Measurements from ENCODE around the gene CBX3. TPM values are rescaled to one million over a fixed set of nuclear protein-coding genes. Genes with fewer than 3 reads are reported as not detected.

The CBX3 gene
- total RNA-seq, 4 donors from 2014 or later = 53.9 to 112 (median 68.6) TPM

- TF ChIP-seq CTCF (IDR thresholded peaks at IDR 0.05) (no peak), POLR2A (IDR thresholded peaks at IDR 0.05) (no peak)
- H3K4me1 ChIP-seq = peaks cover 0 to 33% (median 10%) of the 10 kb centered on the region in 4 donors
- H3K4me3 ChIP-seq = peak overlapping the region; percentile 85 to 100 (median 95)
- no peaks in the 10 kb centered on the region for H3K9me3 ChIP-seq
- no peaks in the 10 kb centered on the region for H3K27me3 ChIP-seq
- H3K36me3 ChIP-seq = peaks cover 0 to 21% (median 0%) of the 10 kb centered on the region in 3 donors
- DNase-seq = no peak
- peak overlapping the region; percentile 99 to 100 (median 100) for H3K27ac ChIP-seq
These were observed 1.5 kb downstream of the CBX3 start for GRCh38 chr7:26203016-26203415.

- H3K4me1 ChIP-seq = peaks cover 0 to 33% (median 8%) of the 10 kb centered on the region in 4 donors
- H3K27ac ChIP-seq = no peak overlapping the region
- no peak for TF ChIP-seq CTCF (IDR thresholded peaks at IDR 0.05)
- no peak for TF ChIP-seq POLR2A (IDR thresholded peaks at IDR 0.05)
- H3K4me3 ChIP-seq = no peak overlapping the region
- H3K9me3 ChIP-seq = no peaks in the 10 kb centered on the region
- no peak for DNase-seq
- H3K27me3 ChIP-seq = no peaks in the 10 kb centered on the region
- H3K36me3 ChIP-seq = peaks cover 0 to 69% (median 0%) of the 10 kb centered on the region in 3 donors
These were observed 6.5 kb downstream of the CBX3 start for GRCh38 chr7:26208040-26208439.

GRCh38 chr7:26212921-26213718 lies 11.6 kb downstream of the CBX3 start:
- Histone ChIP-seq H3K27ac (no peak overlapping the region), H3K27me3 (no peaks in the 10 kb centered on the region), H3K4me3 (no peak overlapping the region), H3K9me3 (no peaks in the 10 kb centered on the region), H3K4me1 (peaks cover 0 to 4% (median 0%) of the 10 kb centered on the region in 4 donors), H3K36me3 (peaks cover 0 to 48% (median 0%) of the 10 kb centered on the region in 3 donors)
- TF ChIP-seq POLR2A (IDR thresholded peaks at IDR 0.05) = no peak
- no peak for TF ChIP-seq CTCF (IDR thresholded peaks at IDR 0.05)
- DNase-seq = no peak

GRCh38 chr7:26213807-26214515 lies 12.4 kb downstream of the CBX3 start:
- no peak for TF ChIP-seq CTCF (IDR thresholded peaks at IDR 0.05)
- TF ChIP-seq POLR2A (IDR thresholded peaks at IDR 0.05) = no peak
- DNase-seq = no peak
- Histone ChIP-seq H3K4me1 (peaks cover 0 to 4% (median 0%) of the 10 kb centered on the region in 4 donors), H3K9me3 (no peaks in the 10 kb centered on the region), H3K4me3 (no peak overlapping the region), H3K36me3 (peaks cover 0 to 40% (median 0%) of the 10 kb centered on the region in 3 donors), H3K27ac (no peak overlapping the region), H3K27me3 (no peaks in the 10 kb centered on the region)

- Histone ChIP-seq H3K4me1 (no peaks in the 10 kb centered on the region), H3K4me3 (no peak overlapping the region), H3K36me3 (peaks cover 0 to 19% (median 0%) of the 10 kb centered on the region in 3 donors), H3K27me3 (no peaks in the 10 kb centered on the region), H3K9me3 (no peaks in the 10 kb centered on the region), H3K27ac (no peak overlapping the region)
- DNase-seq = no peak
- TF ChIP-seq POLR2A (IDR thresholded peaks at IDR 0.05) (no peak), CTCF (IDR thresholded peaks at IDR 0.05) (no peak)
These were observed 14.5 kb downstream of the CBX3 start for GRCh38 chr7:26216049-26216448.

Measured in Peyer's patch (tissue), 4 donors.